ENCODE results near the gene PSMG2.

PSMG2 gene, protein sequence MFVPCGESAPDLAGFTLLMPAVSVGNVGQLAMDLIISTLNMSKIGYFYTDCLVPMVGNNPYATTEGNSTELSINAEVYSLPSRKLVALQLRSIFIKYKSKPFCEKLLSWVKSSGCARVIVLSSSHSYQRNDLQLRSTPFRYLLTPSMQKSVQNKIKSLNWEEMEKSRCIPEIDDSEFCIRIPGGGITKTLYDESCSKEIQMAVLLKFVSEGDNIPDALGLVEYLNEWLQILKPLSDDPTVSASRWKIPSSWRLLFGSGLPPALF

DNA sequence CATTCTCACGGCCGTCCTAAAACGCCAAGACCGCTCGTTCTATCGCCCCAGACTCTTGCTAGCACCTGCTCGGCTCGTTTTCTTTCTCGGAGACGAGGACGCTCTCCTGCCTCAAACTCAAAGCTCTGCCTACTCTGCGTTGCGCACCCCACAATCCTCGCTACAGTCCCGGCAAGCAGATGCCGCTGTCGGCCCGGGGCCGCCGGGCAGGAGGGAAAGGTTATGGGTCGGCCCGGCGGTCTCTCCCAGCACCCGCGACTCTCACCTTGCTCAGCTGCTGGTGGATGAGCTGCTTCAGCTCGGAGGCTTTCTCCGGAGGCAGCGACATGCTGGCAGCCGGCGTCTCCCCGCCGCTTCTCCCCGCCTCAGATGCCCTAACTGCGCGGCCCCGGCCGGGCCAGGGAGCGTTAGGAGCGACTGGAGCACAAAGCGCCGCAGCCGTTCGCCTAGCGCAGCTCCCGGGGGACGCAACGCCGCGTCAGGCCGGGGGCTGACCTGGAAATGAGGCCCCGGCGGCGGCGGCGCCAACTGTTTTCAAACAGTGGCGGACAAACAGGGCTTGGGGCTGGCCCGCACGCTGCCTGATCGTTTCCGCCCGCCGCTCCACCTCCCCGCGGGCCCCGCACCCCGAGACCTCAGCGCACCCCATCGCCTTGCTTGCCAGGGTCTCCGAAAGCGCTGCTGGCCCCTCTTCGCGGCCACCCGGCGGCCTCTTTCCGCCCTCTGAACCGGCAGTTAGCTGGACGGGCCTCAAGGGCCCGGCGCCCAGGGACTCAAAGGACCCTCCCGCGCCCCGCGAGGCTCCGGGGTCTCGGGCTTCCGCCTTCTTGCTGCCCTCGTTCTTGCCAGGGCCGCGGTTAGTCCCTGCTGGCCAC is at the start of gene PSMG2, which contains the start of gene CEP76:
Gene PSMG2, plus strand, starts transcription at position 822 of the 875 bp plus-strand sequence. CDS start 66 bp downstream, outside the sequence.
Gene CEP76, minus strand, starts transcription at position 503 of the 875 bp plus-strand sequence. Its CDS starts 175 bp downstream, at position 328.
- H3K9me3 ChIP-seq (ENCODE audit: severe bottlenecking), result no peaks in the 10 kb centered on the region
- H3K4me1 ChIP-seq (ENCODE audit: insufficient read depth, poor library complexity, severe bottlenecking), result peaks cover 25% of the 10 kb centered on the region
- peak within 1 kb of the TSS; percentile 66 for H3K4me3 ChIP-seq (ENCODE audit: severe bottlenecking)
- DNase-seq (ENCODE audit: low spot score) (peak; percentile 87), ATAC-seq (ENCODE audit: low read depth) (peak; percentile 83)
- H3K36me3 ChIP-seq (ENCODE audit: low read depth), result peaks cover 50% of the 10 kb centered on the region
- H3K27ac ChIP-seq (ENCODE audit: poor library complexity, severe bottlenecking), result peak within 1 kb of the TSS; percentile 62
- H3K27me3 ChIP-seq (ENCODE audit: insufficient read depth, poor library complexity, severe bottlenecking), result no peaks in the 10 kb centered on the region
- TF ChIP-seq CTCF (IDR thresholded peaks at IDR 0.05; ENCODE audit: poor library complexity, severe bottlenecking), result no peak

DNA sequence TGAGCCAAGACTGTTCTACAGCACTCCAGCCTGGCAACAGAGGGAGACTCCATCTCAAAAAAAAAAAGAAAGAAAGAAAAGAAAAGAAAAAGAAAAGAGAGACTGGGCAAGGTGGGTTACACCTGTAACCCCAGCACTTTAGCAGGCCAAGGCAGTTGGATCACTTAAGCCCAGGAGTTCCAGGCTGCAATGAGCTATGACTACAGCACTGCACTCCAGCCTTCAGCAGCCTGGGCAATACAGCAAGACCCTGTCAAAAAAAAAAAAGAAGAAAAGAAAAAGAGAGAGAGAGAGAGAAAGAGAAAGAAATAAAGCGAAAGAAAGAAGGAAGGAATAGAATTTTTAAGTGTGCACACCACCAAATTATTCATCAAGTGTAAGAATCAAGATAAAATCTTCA is 47.9 kb upstream of the PSMG2 start:
- peaks cover 6% of the 10 kb centered on the region; the same call in 1 of the 2 replicates for H3K36me3 ChIP-seq (ENCODE audit: low read depth)
- DNase-seq (ENCODE audit: low spot score) (no peak), ATAC-seq (ENCODE audit: low read depth) (no peak)
- no peak overlapping the region for H3K27ac ChIP-seq (ENCODE audit: poor library complexity, severe bottlenecking)
- TF ChIP-seq CTCF (IDR thresholded peaks at IDR 0.05; ENCODE audit: poor library complexity, severe bottlenecking), result no peak
- no peak overlapping the region for H3K4me3 ChIP-seq (ENCODE audit: severe bottlenecking)
- no peaks in the 10 kb centered on the region for H3K9me3 ChIP-seq (ENCODE audit: severe bottlenecking)
- H3K27me3 ChIP-seq (ENCODE audit: insufficient read depth, poor library complexity, severe bottlenecking), result no peaks in the 10 kb centered on the region
- peaks cover 19% of the 10 kb centered on the region for H3K4me1 ChIP-seq (ENCODE audit: insufficient read depth, poor library complexity, severe bottlenecking)

GRCh38 chr18:12656605-12656937 is 46.3 kb upstream of the PSMG2 start:
- Histone ChIP-seq H3K27ac (ENCODE audit: poor library complexity, severe bottlenecking) (peak overlapping the region; percentile 72), H3K4me3 (ENCODE audit: severe bottlenecking) (peak overlapping the region; percentile 100), H3K27me3 (ENCODE audit: insufficient read depth, poor library complexity, severe bottlenecking) (no peaks in the 10 kb centered on the region), H3K36me3 (ENCODE audit: low read depth) (peaks cover 6% of the 10 kb centered on the region; the same call in 1 of the 2 replicates), H3K9me3 (ENCODE audit: severe bottlenecking) (no peaks in the 10 kb centered on the region), H3K4me1 (ENCODE audit: insufficient read depth, poor library complexity, severe bottlenecking) (peaks cover 19% of the 10 kb centered on the region)
- ATAC-seq (ENCODE audit: low read depth) (no peak), DNase-seq (ENCODE audit: low spot score) (no peak)
- no peak for TF ChIP-seq CTCF (IDR thresholded peaks at IDR 0.05; ENCODE audit: poor library complexity, severe bottlenecking)

- Histone ChIP-seq H3K9me3 (ENCODE audit: severe bottlenecking) (no peaks in the 10 kb centered on the region), H3K36me3 (ENCODE audit: low read depth) (peaks cover 6% of the 10 kb centered on the region; the same call in 1 of the 2 replicates), H3K27ac (ENCODE audit: poor library complexity, severe bottlenecking) (peak overlapping the region; percentile 72), H3K4me1 (ENCODE audit: insufficient read depth, poor library complexity, severe bottlenecking) (peaks cover 19% of the 10 kb centered on the region), H3K4me3 (ENCODE audit: severe bottlenecking) (peak overlapping the region; percentile 100), H3K27me3 (ENCODE audit: insufficient read depth, poor library complexity, severe bottlenecking) (no peaks in the 10 kb centered on the region)
- no peak for TF ChIP-seq CTCF (IDR thresholded peaks at IDR 0.05; ENCODE audit: poor library complexity, severe bottlenecking)
- ATAC-seq (ENCODE audit: low read depth) (peak; percentile 56), DNase-seq (ENCODE audit: low spot score) (no peak)
These were observed 45.7 kb upstream of the PSMG2 start for GRCh38 chr18:12656938-12657683.

Measured in RWPE2 (cell line).